GM21367 (cell line): ENCODE data around the gene PSG5.
"Not testable (repeated sequence)": the region's sequence is repeated elsewhere in the genome, so short reads cannot be mapped to it uniquely, and the experiment has no call there.

Experiments used
- ATAC-seq: cut with Tn5 transposase; IDR thresholded peaks from one replicate; pipeline ENCODE4 v1.9.1; 2021; ENCODE audit not compliant: unreplicated experiment

The PSG5 gene

DNA sequence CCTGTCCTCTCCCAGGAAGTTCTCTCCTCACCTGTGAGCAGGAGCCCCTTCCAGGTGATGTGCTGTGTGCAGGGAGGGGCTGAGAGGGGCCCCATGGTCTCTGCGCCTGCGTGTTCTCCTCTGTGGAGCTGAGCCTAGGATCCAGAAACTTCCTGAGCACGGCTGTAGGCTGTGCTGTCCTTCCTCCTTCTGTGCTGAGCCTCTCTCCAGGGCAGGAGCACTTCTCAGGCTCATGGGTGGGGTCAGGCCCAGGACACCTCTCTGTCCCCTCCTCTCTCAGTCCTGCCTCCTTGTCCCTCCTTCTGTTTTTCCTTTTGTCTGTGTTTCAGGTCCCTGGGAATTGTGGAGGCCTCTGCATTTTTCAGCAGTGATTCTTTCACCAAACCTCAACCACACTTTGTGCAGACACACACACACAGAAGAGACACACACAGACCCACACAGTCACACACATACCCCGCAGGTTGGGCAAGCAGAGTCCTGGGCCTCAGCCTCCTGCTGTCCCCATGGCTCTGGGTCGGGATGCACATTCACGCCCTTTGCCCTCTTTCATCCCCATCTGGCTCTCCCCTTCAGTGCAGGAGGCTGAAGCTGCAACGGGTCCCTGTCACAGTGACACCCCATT, at the start of gene PSG5:
PSG5 (minus strand) TSS at position 226 of the 625 bp plus-strand sequence; CDS start at position 95, 131 bp downstream.
- not testable (repeated sequence) for ATAC-seq

DNA sequence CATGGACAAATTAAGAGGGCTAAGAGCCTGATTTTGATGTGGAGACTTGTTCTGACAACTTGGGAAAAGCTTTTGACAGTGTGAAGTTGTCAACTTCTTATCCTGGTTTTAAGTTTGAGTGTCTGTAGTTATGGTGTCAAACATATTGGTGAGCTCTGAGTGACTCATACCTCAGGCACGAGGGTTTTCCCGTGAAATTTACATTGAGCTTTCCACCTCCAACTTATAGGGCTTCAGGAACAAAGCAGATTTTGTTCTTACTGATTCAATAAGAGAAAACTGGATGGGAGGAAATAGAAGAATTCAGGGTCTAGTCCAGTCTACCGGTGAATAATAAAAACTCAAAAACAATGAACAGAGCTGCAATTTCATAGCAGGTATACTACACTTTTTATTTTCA, 49.4 kb upstream of the PSG5 start:
- ATAC-seq: not testable (repeated sequence)

DNA sequence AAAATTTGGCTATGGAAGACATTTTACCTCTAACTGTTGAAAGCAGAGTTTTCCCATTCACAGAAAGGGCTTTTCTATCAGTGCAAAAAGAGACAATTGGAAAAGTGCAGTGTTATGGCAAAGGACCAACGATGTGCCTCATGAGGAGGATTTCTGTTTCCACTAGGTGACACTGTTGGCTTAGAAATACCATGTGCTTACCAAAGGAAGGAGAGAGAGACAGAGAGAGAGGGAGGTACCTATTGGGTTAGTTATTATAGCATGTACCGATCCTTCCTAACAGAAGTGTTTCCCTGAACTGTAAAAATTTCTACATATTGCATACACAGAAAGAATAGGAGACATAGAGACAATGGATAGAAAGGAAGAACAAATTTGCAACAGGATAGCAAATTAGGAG, 43.0 kb upstream of the PSG5 start:
- ATAC-seq: no peak

DNA sequence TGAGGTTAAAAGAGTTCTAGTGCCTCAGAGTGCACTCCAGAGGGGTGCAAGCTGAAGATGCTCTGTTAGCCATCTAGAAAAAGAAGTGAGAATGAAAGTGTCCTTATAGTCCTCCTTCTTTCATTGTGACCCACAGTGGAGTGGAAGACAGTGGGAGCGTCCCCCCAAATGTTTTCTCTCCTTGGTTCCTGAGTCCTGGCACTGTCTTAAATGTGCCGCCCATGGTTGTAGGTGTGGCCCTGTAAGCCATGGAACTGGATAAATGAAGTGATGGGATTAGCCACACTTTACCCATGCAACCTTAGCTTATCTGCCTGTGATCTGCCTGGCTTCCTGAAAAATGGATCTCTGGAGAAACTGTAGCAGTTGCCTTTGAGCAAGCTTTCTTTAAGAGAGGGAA, 42.4 kb upstream of the PSG5 start:
- ATAC-seq: not testable (repeated sequence)

DNA sequence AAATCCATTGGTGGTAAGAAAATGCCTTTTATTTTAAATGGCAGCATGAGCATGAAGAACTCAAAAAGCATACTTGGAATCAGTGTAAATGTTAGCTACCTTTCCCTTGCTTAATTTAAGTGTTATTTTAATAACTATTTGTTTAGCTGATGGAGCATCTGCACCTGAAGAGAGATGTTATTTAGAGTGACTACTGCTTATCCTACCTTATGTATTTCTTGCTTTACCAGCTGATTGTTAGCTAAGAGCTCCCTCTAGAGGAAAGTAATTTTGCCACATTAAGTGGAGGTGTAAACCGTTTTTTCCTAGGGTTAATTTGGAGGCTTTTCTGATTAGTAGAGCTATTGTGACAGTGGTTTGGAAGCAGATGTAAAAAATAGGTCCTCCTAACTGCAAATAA, 40.6 kb upstream of the PSG5 start:
- not testable (repeated sequence) for ATAC-seq

DNA sequence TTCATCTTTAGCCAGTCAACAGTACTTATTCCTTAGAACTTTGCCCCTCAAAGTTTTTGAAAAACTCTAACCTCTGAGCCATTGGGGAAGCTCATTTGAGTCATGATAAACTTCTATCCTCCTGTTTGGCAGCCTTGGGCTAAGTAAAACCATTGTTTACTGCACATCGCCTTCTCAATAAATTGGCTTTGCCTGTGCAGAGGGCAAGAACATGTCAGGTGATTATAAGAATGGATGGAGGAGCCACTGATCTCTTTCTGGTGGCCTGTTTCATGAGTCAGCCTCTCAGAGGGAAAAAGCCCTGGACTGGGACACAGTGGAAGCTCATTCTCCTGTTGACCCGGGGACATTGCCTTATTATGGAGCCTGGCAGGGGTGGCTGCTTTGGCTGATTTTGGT, 38.5 kb upstream of the PSG5 start:
- ATAC-seq: no peak

DNA sequence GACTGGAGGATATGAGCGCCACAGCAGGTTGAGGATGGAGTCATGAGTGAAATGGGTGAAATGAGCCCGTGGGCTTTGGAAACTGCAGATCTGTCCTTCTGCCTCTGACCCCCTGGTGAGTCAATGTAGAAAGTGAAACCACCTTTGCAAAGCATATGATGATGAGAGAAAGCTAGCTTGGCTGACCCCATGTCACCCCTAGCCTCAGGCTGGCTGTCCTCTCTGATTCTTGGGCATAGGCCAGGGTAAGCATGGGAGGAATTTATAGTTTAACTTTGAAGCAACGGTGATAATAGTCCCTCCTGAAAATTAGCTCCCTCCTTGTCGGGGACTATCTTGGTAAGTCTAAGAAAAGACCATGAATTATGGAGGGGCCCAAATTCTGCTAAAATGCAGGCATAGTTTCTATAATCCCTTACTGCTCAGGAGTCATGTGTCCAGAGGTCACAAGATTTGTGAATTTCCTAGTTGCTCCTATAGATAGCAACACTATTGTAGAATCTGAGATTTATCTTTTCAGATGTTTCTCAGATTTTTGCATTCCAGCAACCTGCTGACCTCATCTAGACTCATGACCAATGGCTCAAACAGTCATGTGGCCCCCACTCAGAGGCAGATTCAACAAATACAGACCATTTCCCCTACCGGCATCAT, 38.0 kb upstream of the PSG5 start:
- ATAC-seq: not testable (repeated sequence)

DNA sequence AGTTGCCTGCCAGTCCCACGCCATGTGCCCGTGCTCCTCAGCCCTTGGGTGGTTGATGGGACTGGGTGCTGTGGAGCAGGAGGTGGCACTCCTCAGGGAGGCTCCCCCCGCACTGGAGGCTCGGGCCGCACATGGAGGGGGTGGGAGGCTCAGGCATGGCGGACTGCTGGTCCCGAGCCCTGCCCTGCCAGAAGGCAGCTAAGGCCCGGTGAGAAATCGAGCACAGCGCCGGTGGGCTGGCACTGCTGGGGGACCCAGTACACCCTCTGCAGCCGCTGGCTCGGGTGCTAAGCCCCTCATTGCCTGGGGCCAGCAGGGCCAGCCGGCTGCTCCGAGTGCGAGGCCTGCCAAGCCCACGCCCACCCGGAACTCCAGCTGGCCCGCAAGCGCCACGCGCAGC, 35.6 kb upstream of the PSG5 start:
- ATAC-seq: not testable (repeated sequence)

DNA sequence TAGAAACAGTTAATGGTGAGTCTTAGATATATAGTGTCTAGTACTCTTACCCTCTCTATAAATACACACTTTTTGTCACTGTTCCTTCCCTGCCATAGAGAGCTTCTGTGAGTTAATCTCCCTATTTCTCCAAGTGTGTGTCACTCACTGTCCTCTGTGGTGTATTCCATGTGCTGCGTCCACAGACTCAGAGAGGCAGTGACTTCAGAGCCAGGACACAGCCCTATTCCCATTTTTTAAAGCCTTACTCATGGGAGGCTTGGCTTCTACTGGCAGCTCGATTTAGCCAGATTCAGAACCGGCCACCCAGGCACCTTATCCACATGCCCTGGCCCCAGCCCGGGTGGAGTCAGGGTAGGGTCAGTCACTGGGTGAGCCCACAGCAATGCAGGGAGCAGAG, 32.8 kb upstream of the PSG5 start:
- not testable (repeated sequence) for ATAC-seq

DNA sequence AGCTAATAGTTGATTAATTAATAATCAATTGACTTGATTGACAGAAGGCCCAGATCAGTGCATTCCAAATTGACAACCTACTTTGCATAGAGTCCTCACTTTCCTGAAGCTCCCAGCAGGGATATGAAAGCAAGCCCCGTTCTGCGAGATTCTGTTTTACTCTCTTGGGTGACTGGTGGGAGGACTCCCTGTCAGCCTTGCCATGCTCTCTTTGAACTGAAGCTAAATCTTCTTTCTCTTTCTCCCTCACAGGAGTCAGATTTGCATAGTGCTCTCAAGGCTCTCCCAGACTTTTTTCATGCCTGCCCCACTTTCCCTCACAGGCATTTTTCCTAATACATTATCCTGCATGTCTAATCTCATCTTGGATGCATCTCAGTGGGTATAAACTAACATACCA, 29.5 kb upstream of the PSG5 start:
- not testable (repeated sequence) for ATAC-seq

DNA sequence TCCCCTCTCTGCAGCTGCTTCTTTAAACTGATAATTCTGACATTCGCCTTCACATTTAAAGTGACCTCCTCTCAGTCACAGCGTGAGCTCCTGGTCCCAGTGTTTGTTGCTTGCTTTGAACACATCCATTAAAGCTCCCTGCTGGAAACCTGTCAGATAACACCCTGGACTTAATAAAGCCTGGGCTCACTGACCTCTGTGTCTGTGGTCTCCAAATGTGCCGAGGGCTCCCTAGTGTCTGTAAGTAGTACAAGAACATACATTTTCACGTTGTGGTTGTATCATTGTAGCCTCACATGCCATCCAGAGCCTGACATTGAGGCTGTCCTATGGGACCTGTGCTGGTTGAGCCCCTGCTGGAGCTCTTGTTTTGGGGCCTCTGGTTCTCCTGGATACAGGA, 21.7 kb upstream of the PSG5 start:
- no peak for ATAC-seq

DNA sequence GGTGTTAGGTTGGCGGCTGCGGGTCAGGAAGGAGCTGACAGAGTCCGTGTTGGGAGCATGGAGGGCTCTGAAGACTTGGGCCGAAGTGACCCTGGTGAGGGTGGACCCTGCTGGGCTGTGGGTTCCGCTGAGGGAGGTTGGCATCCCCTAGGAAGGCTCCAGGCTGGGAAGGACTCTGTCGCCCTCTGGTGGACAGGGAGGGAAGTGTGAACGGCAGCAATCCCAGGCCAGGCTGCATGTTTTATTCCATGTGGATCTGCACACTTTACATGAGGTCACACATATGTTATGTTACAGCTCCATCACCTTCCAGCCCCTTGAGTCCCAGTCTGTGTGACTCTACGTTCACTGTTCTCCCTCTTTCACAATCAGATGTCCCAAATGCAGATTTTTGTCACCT, 20.8 kb upstream of the PSG5 start:
- ATAC-seq: not testable (repeated sequence)

DNA sequence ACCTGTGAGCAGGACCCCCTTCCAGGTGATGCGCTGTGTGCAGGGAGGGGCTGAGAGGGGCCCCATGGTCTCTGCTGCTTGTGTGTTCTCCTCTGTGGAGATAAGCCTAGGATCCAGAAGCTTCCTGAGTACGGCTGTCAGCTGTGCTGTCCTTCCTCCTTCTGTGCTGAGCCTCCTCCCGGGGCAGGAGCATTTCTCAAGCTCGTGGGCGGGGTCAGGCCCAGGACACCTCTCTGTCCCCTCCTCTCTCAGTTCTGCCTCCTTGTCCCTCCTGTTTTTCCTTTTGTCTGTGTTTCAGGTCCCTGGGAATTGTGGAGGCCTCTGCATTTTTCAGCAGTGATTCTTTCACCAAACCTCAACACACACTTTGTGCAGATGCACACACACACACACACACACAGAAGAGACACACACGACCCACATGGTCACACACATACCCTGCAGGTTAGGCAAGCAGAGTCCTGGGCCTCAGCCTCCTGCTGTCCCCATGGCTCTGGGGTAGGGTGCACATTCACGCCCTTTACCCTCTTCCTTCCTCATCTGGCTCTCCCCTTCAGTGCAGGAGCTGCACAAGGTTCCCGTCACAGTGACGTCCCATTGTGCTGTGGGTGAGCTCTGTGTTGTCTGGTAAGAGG, 19.3 kb upstream of the PSG5 start, which contains the start of gene PSG4:
PSG4 (minus strand) TSS at position 168 of the 635 bp plus-strand sequence; CDS start at position 66, 102 bp downstream.
- not testable (repeated sequence) for ATAC-seq

DNA sequence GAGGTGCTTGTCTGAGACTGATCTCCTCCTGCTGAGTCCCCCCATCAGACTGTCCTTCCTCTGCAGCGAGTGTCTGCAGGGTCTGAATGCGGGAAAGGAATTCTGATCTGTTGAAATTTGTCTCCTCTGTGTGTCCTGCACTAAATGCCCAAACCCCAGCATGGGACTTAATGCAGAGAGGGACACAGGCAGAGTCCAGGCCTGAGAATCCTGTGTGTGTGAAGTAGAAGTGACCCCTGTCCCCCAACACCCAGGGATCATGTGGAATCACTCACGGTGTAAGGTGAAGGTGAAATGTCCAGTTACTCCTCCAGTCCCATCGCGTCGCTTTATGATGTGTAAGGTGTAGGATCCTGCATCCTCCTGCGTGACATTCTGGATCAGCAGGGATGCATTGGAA, 17.3 kb upstream of the PSG5 start:
- not testable (repeated sequence) for ATAC-seq

DNA sequence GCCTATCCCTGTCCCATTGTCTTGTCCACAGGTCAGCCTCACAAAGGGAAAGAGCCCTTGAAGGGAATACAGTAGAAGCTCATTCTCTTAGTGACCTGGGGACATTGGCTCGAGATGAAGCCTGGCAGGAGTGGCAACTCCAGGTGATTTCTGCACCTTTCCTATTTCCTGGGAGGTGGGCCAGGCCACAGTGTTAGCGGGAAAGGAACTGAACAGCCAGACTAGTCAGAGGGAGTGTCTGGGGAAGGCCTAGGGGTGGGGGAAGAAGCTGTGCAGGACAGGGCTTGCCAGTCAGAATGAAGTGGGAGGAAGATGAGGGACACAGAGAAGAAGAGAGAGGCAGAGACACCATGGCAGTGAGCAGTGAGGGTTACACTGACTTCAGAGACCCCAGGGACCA, 15.6 kb upstream of the PSG5 start:
- ATAC-seq: not testable (repeated sequence)

DNA sequence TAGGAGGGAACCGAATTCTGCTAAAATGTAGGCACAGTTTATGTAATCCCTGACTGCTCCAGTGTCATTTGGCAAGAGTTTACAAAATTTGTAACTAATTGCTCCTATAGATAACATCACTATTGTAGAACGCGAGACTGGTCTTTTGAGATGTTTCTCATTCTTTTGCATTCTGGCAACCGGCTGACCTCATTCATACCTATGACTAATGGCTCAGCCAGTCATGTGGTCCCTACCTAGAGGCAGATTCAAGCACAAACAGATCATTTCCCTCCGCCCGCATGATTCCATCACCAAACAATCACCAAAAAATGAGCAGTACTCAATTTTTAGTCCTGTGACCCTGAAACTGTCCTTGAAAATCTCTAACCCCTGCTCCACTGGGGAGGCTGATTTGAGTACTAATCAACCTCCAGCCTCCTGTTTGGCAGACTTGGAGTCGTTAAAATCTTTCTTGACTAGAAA, 15.0 kb upstream of the PSG5 start:
- ATAC-seq: not testable (repeated sequence)

DNA sequence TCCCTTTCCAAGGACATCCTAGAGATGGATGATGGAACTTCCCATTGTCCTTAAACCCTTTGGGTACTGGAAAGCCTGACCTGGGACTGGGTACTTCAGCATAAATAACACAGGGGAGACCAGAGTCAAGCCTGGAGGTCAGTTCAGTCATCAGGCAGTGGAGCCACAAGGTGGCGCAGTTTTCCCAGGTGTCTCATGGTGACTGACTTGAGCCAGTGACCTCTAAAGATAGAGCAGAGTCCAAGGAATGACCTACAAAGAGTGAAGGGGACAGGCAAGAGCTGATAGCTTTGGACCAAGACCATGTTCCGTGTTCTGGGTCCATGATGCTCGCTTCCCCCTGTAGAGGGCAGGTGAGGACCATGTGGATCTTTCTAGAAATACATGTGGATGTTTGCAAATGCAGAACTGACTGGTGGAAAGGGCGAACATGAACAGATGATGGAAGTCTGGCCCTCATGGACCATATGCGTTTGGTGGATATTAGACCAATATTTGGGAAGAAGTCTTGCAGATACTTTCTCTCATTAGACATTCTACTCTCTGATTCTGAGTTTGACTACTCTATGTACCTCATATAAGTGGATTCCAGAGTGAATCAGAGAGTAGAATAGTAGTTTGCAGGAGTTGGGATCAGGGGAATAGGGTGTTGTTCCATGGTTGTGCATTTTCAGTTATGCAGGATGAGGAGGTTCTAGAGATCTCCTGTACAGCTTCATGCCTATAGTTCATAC, 12.5 kb upstream of the PSG5 start:
- ATAC-seq: not testable (repeated sequence)

DNA sequence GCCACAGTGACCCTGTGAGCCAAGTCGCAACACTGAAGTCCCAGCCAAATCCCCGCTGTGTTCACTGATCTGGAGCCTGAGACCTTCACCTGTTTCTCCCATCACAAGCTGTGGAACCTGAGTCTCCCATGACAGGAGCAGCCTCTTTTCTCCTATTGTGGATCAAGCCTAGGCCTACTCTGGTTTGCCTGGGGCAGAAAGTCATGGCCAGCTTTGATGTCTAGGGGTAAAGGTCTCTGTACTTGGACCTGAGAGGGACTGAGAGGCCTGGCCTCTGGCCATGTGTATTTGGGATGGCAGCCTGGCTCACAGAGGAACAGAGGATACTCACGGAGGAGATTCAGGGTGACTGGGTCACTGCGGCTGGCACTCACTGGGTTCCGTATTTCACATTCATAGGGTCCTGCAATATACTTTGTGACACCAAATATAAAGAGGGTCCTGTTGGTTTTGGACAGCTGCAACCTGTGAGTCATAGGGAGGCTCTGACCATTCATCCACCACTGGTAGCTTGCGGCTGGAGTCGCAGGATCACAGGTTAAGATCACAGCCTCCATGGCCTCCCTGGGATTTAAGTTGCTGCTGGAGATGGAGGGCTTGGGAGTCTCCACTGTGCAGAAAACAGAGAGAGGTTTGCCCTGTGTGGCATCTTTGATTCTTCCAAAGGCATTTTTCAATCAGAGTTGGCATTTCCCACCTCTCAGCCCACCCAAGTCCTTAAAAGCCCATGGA, 11.5 kb upstream of the PSG5 start:
- ATAC-seq: not testable (repeated sequence)

DNA sequence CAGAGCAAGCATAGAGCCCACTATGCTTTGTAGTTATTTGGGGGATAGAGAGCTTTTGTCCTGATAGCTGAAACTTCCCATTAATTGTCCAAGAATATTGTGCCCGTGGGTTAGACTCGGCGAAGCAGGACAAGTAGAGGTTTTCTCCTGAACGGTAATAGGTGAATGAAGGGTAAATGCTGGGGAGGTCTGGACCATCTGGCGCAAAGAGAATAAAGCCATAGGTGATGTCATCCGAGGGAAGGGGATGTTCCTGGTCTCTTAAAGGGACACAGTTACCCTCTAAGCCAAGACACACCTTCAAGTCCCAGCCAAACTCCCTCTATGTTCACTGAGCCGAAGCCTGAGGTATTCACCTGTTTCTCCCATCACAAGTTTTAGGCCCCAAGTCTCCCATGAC, 8.1 kb upstream of the PSG5 start:
- not testable (repeated sequence) for ATAC-seq

DNA sequence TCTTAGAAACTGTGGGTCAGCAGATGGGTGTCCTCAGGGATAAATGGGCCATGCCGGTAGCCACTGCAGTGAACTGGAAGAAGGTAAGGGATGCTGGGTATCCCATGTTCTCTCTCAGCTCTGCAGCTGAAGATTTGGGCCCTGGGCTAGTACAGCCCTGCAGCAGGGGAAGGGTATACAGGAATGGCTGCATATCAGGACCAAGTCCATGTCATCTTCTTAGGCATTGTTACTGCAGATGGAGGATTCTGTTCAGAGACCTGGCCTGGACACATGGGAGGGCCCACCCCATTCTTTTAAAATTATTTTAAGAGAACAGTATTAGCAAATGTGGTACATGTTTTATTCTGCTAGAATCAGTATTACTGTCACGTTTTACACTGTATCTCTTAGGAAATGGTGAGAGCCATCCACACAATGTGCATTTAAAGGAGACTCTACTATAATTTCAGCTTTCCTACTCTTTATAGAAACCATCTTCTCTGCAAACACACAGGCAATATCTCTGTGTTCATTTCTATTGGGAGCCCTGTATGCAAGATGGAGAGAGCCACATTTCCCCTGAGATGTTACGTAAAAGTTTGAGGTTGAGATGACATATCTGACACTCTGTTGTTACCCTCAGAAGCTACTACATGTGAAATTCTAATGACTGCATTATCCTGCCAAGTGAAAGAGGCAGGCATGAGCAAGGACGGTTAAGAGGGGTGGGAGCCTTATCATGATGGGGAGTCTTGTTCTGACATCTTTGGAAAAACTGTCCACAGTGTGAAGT, 6.2 kb upstream of the PSG5 start:
- ATAC-seq: not testable (repeated sequence)
